ENCODE results near the gene MMEL1.

Gene MMEL1

GRCh38 chr1:2540816-2541492, 91.9 kb downstream of the MMEL1 start:
- FAIRE-seq, result no peak

All from colon (tissue), 2 donors.